HG02759 (cell line): ENCODE measurements around the gene SLC16A12.

Experiments used
- ATAC-seq: cut with Tn5 transposase; IDR thresholded peaks from one replicate; pipeline ENCODE4 v1.9.1; 2021; ENCODE audit warnings: mild to moderate bottlenecking, moderate library complexity; ENCODE audit not compliant: unreplicated experiment

Gene SLC16A12, protein sequence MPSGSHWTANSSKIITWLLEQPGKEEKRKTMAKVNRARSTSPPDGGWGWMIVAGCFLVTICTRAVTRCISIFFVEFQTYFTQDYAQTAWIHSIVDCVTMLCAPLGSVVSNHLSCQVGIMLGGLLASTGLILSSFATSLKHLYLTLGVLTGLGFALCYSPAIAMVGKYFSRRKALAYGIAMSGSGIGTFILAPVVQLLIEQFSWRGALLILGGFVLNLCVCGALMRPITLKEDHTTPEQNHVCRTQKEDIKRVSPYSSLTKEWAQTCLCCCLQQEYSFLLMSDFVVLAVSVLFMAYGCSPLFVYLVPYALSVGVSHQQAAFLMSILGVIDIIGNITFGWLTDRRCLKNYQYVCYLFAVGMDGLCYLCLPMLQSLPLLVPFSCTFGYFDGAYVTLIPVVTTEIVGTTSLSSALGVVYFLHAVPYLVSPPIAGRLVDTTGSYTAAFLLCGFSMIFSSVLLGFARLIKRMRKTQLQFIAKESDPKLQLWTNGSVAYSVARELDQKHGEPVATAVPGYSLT

DNA sequence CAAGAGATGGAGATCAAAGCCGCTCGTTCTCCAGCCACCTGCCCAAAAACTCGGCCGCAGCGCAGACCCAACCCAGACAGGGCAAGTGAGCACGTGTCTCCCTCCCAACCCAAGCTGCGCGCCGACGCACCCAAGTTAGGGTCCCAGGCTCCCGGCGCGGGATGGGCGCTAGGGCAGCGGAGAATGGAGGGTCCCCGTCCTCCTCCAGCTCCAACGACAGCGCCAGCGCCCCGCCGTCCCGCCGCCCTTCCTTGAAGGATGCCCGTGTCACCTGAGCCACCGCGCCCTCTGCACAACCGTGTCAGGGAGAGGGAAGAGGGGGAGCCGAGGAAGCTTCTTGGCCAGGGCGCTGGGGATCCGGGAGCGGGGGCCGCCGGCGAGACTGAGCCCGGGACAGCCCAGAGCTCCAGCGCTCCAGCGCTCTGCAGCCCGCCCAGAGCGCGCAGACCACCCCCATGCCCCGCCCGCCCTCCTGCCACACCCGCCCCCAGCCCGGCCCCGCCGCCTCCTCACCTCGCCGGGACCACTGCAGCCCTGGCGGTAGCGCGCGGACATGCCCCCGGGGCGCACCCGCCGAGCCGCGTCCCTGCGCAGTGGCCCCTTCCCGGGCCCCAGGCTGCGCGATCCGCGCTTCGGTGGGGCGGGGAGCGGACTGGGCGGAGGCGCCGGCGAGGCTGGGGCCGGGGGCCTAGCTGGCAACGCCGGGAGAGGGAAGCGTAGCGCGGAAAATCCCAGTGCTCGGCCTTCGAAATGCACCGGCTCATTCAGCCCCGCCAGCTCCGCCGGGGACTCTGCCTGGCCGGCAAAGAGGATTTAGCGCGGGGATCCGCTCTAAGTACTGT, at the start of gene SLC16A12:
SLC16A12 (minus strand) TSS at position 424 of the 842 bp plus-strand sequence. CDS start 73,016 bp downstream, outside the sequence.
- no peak for ATAC-seq

DNA sequence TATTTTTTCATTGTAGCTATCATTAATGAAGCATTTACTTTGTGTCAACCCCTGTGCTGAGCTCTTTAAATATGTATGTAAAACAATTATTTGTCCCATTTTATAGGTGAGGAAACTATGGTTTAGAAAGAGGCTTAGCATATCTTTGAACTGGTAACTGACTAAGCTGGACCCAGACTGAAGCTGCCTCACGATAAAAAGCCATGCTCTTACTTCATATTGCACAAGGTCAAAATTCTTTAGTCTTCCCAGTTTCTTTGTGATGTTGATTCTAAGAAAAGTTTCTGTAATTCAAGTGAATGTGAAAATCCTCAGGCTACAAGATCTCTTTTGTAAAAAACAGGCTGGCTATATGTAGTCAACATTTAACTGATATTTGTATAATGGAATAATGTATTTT, 46.6 kb upstream of the SLC16A12 start:
- ATAC-seq, result no peak

DNA sequence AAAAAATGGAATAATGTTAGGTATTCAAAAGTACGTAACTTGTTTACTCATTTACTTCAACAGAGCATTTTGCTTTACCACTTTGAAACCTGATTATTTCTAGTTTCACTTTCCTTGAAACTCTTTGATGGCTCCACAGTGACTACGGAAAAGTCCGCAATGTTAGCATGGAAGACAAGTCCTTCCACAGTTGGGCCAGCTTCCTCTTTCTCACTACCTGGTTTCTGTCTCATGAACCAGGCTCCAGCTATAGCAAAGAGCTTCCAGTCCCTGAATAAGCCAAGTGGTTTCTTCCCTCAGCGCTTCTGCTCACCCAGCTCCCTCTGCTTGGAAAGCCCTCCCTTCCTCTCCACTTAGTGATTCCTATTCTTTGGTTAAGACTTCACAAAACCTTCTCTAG, 44.8 kb upstream of the SLC16A12 start:
- ATAC-seq, result no peak

DNA sequence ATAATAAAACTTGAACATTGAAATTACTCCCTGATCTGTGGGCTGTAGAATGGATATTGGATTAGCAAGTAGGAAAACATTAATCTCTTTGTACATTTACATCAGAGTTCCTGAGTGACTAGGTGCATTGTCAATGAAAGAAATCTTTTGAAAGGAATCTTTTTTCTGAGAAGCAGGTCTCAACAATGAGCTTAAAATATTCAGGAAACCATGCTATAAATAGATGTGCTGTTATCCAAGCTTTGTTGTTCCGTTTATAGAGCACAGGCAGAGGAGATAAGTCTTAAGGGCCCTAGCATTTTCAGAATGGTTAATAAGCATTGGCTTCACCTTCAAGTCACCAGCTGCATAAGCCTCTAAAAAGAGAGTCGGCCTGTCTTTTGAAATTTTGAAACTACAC, 41.3 kb upstream of the SLC16A12 start:
- ATAC-seq, result no peak

DNA sequence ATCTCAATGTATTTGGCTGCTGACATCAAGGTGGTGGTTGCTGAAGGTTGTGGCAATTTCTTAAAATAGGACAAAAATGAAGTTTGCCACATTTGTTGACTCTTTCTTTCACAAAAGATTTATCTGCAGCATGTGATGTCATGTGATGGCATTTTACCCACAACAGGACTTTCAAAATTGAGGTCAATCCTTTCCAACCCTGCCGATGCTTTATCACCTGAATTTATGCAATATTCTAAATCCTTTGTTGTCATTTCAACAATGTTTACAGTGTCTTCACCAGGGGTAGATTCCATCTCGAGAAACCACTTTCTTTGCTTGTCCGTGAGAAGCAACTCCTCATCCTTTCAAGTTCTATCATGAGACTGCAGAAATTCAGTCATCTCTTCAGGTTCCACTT, 40.6 kb upstream of the SLC16A12 start:
- ATAC-seq, result no peak

DNA sequence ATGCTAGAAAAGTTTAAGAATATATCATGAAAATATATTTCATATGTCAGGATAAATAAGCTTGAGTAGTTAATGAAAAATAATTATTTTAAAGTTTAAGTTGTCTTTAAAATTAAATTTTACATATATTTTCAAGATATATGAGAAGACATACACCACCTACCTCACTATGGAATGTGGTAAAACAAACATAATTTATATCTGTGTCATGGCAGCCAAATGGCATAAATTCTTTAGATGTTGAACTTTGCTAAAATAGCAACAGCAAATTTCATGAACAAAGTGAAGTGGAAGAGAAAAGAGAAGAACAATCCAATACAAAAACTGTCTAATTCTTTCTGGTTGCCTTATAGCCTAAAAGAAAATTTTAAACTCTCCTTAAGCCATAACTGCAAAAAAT, 39.6 kb upstream of the SLC16A12 start:
- no peak for ATAC-seq

DNA sequence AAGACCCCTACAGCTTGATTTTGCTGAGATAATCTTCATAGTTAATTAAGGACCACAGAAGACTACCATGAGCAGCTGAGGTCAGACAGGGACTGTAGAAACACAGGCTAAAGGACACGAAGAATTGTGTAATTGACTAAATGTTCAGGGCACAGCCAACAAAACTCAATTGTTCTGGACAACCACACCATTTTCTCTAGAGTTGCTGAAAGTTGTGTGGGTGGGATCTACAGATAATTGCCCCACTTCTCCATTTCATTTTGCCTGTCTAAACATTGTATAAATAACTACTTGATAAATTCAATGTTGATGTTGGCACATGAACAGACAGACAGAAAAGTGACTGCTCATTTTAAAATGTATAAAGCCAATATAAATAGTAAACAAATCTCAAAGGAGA, 39.0 kb upstream of the SLC16A12 start:
- no peak for ATAC-seq

DNA sequence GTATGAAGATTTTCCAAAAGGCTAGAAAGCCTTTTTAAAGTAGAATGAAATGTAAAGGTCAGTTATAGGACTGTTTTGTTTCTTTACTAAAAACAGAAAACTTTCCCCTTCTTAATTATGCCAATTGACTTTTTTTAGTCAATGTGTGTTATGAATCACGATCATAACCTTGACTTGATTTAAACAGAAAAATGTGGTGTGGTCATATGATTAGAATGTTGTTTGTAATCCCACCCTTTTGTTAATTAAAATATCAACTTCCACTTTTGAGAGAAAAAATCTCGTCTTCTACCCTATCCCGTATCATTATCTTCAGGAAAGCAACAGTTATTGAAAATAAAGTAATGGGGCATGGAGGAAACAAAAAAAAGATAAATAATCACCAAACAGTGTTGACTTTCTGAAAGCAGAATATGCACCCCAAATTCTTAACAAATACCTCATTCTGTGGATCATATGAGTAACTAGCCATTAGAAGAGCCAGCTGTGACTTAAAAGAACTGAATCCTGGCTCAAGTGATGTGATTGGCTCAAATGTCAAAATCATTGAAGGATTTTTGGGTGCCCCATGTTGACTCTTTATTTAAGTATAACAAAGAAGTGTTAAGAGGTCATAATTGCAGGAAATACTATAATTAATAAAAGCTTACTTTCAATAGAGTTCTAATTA, 32.3 kb upstream of the SLC16A12 start:
- ATAC-seq, result no peak

DNA sequence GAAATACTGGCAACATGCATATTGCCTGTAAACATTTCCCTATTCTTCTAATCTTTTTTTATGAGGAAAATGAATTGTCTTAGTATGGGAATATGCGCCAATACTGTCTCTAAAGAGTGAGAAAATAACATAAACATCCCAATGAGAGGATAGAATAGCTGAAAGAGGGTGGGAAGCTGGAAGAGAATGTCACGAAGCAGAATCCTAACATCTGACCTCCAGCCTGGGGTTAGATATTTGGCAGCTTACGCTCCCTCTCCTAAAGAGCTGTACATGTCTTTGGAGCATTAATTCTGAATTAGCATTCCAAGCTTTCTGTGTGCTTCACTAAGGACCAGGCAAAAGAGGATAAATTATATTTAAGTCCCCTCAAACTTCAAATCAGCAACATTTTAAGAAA, 31.6 kb upstream of the SLC16A12 start:
- ATAC-seq, result no peak

DNA sequence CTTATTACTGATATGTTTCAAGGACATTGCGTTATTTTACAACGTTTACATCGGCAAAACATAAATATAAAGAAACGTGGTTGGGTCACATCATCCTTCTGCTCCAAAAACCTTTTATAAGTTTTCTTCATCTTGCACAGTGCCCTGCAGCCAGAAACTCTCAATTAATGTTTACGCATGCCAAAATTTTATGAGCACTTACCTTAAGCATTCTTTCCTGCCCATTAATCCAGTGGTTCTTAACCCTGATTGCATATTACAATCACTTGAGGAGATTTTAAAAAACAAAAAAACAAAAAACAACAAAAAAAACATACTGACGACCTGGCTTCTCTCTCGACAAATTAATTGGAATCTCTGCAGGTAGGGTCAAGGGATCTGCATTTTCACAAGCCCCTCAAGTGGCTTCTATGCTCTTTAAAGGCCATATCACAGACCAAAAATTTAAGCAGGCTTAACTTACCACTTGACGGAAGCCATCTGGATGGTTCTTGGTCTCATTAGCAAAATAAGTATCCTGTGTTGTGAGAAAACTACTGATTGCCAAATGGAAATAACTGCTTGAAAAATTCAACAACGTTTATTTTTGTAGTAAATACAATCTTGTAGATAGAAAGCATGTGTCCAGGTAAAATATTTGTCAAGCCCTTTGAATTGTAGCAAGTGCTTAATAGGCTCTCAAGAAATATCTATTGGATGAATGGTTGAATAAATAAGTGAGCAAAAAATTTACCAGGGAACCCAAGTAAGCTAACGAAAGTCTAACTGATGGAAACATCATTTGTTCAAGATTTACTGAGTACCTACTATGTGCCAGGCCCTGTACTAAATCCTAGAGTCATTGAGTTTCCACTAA, 30.9 kb upstream of the SLC16A12 start:
- ATAC-seq, result no peak

DNA sequence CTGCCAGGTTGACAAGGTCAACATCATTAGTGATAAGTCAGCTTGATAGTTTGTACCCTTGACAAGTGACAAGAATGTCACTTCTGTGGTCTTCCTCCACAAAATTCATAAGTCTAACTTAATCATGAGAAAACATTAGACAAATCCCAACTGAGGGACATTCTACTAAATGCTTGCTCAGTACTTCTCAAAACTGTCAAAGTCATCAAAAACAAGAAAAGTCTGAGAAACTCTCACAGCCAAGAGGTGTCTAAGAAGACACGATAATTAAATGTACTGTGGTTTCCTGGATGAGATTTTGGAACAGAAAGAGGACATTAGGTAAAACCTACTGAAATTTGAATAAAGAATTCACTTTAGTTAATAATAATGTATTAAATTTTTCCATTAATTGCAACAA, 29.8 kb upstream of the SLC16A12 start:
- no peak for ATAC-seq

DNA sequence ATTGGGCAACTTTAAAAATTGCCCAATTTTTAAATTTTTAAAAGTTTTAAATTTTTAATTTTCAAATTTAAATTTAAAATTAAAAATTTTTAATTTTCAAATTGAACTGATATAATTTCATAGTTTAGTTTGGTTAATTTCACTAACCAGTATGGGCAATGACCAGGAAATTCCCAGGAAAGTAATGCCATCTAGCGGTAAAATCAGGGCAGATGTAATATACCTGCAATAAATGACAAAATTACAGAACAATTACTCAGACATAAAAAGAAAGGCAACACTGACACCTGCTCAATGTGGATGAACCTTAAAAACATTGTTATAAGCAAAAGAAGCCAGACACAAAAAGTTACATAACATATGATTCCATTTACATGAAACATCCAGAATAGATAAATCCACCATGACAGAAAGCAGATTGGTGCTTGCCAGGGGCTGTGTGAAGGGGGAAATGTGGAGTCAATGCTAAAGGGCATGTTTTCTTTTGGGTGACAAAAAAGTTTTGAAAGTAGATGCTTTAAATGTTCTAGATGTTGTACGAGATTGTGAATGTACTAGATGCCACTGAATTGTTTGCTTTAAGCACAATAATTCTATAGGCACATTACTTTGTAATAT, 28.6 kb upstream of the SLC16A12 start:
- ATAC-seq, result no peak

DNA sequence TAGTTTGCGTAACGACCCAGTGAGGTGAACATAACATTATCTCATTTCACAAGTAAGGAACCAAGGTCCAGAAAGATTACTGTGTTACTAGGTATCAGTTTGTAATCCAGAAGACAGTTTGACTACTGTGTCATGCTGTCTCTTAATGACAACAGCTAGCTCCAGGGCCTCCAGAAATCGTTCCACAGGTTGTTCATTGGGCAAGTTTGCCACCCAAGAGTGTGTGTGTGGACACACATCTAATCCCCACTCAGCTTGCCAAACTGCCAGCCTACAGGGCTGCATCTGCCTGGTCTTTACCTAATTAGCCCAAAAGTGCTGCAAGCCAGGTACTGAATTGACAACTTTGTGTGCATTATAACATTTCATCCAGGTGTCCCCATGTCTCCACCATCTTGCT, 27.9 kb upstream of the SLC16A12 start:
- no peak for ATAC-seq

DNA sequence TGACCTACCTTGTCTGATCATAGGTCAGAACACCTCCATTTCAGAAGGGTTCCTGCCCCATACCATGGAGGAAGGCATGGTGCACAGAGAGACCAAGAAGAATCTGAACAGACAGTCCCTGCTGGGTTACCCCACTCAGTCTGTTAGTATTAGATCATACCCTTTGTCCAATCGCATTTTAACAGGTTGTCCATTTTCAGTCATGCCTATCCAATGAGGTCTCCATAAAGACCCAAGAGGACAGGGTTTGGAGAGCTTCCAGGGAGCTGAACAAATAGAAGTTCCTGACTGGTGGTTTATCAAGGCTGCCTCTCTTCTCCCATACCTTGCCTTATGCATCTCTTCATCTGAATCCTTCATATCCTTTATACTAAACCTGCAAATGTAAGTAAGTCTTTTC, 21.2 kb upstream of the SLC16A12 start:
- ATAC-seq, result no peak

DNA sequence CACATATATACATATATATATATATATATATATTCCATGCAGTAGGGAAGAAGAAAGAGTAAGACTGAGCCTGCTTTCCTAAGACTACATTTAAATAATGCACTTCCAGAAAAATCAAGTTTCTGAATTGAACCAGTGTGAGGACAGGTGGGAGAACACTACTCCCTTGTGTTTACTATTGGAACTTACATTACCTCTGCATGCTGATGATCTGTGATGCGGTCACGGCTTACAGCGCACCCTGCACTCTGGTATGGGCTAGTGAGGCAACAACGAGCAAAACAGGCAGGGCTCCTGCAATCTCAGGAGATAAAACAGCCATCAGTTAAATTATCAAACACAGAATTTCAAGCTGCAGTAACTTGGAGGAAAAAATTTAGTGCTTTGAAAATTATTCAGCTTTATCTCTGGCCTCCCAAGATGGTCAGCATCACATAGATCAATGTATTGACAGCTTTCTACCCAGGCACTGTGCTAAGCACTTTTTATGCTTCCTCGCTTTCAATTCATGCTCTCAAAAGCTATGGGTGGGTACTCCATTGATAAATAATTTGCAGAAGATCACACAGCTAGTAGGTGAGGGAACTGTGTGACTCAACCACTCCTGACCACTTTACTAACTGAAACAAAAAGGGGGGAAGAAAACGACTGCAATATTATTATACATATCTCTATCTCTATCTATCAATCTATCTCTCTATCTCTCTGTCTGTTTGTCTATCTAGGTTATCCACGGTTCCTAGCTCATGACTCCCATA, 20.5 kb upstream of the SLC16A12 start:
- ATAC-seq, result no peak

DNA sequence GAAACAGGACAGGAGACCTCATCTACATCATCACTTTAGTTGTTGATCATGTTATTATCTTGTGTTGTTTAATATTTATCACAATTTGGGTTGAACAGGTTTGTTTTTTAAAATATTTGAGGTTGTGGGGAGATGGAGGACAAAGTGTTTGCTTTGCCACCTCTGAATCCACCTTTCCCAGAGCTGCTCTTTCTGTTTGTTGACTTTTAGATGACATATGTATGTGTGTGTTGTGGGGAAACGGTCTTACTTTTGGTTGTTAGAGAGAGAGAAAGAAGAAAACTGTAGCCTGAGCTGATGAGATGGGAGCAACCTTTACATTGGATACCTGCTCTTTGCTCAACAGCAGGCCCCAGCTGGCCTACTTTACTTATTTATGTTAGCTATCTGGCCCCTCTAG, 19.0 kb upstream of the SLC16A12 start:
- no peak for ATAC-seq

DNA sequence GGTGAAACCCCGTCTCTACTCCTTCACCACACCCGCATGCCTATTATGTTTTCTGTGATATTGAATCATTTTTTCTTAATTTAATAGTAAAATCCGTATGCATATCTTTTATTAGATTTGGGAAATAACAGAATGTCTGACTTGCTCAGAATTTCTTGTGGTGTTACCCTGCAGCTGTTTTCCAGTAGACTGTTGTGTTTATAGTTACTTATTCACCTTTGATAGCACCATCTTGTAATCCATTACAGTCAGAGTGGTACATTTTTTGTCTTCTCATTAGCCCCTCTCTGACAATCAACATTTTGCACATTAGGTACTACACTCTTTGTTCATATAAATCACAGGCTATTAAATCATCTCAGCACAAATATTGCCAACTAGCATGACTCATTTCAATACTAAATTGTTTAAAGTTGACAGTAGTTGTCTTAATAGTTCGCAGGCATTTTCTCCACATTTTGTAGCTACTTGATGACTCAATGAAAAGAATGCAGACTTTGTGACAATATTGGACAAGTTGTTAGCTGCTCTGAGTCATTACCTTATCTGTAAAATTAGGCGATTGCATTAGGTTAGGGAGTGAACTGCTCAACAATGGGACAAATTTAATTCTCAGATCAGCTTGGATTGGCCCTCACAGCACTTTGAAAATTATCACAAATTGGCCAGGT, 17.8 kb upstream of the SLC16A12 start:
- no peak for ATAC-seq

DNA sequence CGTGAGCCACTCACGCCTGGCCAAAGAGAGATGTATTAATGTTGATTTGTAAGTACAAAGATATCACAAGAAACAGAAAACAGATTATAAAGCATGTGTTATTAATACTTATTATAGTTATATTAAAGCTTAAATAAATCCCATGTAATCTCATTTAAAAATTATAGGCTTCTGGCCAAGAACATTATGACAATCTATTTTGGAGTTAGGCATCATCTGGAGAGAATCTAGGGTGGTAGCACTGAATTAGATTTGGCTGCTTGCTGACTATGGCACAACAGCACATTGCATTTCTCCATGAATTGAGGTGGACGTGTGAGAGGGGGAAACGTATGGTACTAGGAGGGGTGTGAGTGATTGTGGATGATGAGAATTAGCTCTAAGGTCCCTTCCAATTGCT, 16.8 kb upstream of the SLC16A12 start:
- no peak for ATAC-seq

DNA sequence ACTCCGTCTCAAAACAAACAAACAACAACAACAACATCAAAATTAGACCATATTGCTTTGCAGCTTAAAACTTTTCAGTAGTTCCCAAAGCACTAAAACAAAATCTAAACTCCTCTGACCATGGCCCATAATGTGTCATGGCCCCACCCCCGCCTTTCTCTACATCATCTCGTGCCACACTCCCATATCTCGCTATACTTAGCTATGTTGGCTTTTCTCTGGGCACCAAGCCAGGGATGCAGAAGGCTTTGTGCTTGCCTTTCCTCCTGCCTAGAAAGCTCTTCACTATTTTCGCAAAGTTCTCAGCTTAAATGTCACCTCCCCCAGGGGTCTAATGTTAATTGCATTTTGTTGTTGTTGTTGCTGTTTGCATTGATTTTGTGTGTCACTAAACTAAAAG, 15.1 kb upstream of the SLC16A12 start:
- no peak for ATAC-seq
